GM21786 (cell line): ENCODE measurements around the gene MBTD1.
"Not testable (repeated sequence)": the region's sequence is repeated elsewhere in the genome, so short reads cannot be mapped to it uniquely, and the experiment has no call there.

ENCODE experiments used
- ATAC-seq: cut with Tn5 transposase; IDR thresholded peaks from one replicate; pipeline ENCODE4 v1.9.1; 2021; ENCODE audit not compliant: unreplicated experiment

MBTD1 gene

DNA sequence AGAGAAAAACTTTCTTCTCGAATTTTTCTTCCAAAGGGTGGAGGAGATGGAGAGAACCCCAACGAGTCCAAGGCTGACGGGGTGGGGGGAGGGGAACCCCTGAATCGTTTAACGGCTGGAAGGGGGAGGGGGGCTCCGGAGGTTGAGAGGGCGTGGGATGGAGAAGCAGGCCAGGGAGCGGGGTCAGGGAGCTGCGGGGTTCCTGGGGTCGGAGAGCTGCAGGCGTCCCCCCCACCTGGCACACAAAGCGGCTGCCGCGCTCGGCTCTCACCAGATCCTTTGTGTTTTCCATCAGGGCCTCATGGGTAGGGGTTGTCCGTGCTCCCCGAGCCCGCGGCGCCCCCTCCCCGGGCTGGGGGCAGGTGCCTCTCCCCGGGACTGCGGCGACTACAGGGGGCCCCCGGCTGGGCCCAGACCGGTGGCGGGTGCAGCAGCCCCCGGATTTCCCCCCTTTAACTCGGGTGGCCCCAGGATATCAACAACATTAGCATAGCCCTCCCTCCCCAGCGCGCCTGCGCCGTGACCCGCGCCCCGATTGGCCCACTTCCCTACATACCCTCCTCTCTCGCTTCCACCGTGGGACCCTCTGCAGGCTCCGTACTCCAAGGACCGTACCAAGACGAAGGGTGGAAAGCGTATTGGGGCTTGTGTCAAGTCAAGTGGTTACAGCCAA, at the start of gene MBTD1:
MBTD1 (minus strand) TSS at position 486 of the 673 bp plus-strand sequence. CDS start 34,888 bp downstream, outside the sequence.
- ATAC-seq, result peak; percentile 69

DNA sequence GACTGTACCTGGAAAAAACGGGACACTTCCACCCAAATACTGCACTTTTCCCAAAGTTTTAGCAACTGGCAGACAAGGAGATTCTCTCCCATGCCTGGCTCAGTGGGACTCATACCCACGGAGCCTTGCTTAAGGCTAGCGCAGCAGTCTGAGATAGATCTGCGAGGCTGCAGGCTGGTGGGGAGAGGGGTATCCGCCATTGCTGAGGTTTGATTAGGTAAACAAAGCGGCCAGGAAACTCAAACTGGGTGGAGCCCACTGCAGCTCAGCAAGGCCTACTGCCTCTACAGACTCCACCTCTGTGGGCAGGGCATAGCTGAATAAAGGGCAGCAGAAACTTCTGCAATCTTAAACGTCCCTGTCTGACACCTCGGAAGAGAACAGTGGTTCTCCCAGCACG, 45.3 kb upstream of the MBTD1 start:
- ATAC-seq, result no peak

DNA sequence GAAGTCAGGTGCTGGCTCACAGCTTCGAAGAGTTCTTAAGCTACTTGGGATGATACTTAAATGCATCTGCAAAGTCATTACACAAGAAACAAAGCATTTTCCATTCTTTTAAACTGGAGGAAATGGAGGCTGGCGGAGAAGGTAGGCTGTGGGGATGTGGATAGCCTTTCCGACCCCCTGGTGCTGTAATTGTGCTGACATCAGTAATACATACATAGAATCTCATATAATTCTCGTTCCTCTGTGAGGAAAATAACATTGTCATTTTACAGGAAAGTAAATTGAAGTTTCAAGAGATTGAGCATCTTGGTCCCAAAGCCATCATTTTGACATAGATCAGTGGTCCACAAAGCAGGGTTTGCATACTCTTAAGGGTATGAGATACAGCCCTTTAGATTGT, 40.0 kb upstream of the MBTD1 start:
- no peak for ATAC-seq

DNA sequence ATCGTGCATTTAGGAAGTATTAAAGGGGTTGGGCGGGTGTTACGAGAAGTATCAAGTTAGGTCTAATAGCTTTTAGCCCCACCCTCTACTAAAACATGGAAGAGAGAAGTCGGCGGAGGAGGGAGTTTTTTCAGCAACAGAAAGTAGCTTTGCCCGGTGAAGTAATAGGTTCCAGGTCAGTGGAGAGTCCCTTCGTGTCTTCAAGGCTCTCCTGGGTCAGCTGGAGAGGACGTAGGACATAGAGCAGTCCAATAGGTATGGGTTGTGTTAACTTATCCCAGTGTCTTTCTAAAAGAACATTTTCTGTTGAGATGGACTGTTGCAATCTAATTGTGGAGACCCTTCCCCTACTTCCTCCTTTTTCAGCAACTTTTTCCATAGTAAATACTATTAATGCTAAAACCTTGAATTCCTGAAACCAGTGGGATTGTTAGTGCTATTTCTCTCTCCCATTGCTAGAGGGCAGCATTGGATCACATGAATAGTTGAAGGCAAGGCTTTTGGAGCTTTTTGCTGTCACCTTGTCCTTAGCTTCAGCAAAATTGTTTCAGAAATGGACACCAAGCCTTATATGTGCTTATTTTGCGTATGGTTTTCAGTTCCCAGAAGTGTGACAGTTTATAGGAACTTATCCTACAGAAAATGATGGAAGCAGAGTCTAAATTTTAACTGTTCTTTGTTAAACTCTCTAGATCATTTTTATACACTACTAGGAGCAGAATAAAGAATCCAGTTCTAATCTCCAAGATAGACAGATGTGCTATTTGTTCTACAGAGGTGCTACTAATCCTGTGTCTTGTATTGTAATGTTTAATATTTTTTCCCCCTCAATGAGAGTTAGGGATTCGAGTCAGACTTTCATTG, 38.9 kb upstream of the MBTD1 start:
- ATAC-seq, result no peak

DNA sequence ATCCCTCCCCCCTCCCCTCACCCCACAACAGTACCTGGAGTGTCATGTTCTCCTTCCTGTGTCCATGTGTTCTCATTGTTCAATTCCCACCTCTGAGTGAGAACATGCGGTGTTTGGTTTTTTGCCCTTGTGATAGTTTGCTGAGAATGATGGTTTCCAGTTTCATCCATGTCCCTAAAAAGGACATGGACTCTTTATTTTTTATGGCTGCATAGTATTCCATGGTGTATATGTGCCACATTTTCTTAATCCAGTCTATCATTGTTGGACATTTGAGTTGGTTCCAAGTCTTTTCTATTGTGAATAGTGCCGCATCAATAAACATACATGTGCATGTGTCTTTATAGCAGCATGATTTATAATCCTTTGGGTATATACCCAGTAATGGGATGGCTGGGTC, 34.5 kb upstream of the MBTD1 start:
- ATAC-seq, result not testable (repeated sequence)

DNA sequence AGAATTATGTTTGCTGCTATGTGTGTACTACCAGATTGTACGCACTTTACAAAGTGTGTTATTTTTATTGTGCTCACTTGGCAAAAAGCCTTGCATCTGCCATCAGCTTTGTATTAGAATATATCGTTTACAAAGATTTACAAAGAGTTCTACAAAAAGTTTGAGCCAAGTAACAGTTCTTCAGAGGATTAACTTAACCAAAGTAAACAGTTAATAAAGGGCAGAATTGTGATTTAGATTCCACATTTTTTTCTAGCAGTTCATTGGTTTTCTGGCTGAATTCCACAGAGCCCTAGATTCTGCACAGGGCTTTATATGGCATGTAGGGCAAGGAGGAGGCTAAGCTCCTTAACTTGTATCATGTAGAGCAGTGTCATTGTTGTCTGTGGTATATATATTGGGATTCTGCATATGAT, 29.9 kb upstream of the MBTD1 start:
- no peak for ATAC-seq

DNA sequence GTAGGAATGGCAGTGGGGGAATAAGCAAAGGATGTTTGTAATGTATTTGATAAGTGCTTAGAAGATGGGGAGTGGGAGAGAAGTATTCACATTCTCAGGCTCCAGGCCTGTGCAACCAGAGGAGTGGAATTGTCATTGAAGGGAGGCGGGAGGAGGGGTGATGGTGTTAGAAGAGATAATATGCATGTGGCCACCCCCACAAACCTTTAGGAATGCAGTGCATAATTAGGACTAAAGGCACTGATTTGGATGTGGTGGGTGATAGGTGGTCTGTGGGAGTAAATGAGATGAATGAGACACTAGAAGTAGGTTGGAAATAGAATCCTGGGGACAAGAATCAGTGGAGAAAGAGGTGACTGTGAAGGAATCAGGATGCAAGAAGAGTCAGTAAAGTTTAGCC, 27.6 kb upstream of the MBTD1 start:
- ATAC-seq, result no peak

DNA sequence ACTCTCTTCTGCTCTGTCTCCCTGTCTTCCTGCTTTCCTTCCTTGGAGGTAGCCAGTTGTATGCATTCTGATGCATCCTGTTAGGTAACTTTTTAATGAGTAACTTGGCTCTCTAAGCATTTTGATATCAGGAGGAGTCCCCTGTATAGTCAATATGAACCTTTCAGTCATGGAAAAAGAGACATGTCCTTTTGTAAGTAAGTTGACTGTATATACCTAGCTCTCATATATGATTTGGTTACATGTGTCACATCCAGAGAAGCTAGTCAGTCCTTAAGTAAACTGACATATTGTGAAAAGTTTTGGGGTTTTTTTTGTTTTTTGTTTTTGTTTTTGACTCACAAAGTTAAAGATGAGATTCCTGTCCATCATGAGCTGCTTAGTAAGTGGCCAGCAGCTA, 19.3 kb upstream of the MBTD1 start:
- no peak for ATAC-seq

DNA sequence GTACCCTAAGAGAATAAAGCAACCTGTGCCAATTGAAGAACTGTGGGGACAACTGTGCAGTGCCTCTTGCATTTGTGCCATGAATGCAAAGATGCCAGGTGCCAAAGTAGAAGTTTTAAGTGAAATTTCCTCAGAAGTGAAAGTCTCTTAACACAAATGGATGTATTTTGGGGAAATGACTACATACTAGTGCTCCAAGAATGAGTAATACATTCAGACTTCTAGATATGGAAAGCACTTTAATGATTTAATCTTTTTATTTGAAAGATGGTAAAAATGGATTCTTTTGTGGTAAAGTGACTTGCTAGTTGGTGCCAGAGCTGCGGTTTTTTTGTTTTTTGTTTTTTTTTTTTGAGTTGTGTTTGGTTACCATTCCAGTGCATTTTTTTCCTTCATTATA, 15.5 kb upstream of the MBTD1 start:
- ATAC-seq, result no peak

DNA sequence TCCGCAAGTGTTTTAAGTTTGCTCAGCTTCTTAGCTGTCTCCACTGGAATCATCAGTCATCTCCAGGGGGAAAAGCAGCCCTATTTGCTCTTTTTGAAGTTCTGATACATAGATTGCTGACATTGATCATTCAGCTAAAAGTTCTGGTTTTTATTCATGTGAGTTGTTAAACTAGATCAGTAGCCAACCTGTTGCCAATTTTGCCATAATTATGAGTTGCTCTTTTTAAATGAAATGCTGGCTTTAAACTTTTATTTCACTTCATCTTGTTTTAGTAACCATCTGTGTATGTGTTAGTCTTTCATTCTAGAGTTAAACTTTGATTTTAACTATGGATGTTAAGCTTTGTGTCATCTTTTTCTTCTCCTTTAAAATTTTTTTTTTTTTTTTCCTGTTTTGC, 13.0 kb upstream of the MBTD1 start:
- no peak for ATAC-seq

DNA sequence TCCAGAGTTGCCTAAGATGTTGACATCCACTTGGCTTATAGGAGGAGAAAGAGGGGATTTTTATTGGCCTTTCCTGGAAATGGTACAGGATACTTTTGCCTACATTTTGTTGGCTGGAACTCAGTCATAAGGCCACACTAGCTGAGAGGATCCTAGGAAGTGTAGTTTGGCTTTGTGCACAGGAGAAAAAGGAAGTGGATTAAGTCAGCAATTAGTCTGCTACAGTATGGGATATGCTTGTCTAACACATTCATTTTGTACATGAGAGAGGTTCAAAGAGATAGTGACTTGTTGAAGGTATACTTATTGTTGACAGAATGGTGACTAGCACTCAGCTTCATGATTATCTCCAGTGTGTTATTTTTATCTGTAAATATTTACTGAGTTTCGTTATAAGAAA, 10.8 kb upstream of the MBTD1 start:
- ATAC-seq, result no peak

DNA sequence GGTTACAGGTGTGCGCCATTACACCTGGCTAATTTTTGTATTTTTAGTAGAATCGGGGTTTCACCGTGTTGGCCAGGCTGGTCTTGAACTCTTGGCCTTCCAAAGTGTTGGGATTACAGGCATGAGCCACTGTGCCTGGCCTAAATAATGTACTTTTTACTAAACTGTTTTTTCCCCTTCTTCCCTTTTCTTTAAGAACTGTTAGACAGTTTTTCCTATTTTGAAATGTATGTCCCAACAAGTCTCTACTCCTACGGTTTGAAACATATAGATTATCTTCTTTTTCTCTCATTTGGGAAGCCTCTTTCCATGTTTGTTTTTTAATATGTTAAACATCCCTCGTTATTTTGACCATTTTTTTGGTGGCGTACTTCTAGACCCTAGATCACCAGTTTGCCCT, 10.1 kb upstream of the MBTD1 start:
- ATAC-seq, result no peak

DNA sequence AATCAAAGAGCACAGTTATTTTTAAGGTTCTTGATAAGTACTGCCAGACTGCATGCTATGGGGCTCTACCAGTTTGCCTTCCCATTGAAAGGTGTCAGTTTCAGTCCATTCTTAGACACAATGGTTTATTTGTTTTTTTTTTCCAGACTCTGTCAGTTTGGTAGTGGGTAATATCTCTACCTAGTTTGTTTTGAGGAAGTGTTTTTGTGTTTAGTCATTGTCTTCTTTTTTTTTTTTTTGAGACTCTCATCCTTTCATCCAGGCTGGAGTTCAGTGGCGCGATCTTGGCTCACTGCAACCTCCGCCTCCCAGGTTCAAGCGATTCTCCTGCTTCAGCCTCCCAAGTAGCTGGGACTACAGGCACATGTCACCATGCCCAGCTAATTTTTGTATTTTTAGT, 4.6 kb upstream of the MBTD1 start:
- not testable (repeated sequence) for ATAC-seq

DNA sequence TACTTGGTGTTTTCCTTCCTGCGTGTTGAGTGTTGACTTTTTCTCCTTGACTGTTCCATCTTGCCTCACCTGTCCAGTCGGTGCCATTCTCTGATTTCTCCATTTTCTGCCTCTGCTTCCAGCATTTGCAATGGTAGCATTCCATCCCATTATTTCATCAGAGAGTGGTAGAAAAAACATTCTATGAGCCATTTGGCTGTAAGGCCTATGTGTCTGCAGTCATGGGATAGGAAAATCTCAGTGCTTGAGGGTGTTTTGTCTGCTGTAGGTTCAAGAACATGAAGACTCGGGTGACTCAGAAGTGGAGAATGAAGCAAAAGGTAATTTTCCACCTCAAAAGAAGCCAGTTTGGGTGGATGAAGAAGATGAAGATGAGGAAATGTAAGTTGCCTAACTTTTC, 3.2 kb upstream of the MBTD1 start:
- no peak for ATAC-seq

DNA sequence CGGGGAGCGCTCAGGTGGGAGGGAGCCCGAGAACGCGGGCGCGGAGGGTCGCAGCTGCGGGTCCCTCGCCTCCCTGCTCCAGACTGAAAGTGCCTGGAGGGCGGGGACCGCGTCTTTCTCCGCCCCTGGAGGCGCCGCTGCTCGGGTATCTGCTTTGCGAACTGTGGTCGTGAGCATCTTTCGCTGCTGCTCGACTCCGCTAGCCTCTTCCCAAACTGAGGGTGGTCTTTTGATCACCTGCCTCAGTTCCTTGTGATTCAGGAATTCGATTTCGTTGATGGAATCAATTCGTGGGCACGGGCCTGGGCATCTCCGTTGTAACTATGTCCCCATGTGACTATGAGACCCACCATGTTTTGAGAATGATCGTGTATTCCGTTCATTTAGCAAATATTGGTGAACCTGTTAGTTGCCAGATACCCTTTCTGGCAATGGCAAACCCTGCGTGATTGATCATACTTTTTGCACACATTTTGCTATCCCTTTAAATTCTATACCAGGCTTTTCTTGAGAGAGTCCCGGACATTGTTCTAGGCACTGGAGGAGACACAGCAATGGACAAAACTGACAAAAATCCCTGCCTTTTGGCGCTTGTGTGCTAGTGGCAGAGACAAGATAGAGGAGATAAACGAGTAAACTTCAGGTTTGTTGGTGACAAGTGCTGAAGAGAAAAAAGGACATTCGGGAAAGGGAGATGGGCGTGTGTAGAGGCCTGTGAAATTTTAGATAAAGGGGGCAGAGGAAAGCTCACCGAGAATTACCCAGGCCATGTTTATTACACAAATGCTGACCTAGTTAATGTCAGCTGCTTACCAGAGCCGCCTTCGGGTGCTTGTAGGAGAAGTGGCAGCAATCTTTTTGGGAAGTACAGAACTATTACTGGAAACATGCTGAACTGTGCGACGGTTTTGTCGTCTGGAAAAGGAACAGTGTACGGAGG, 1.4 kb upstream of the MBTD1 start:
- no peak for ATAC-seq

DNA sequence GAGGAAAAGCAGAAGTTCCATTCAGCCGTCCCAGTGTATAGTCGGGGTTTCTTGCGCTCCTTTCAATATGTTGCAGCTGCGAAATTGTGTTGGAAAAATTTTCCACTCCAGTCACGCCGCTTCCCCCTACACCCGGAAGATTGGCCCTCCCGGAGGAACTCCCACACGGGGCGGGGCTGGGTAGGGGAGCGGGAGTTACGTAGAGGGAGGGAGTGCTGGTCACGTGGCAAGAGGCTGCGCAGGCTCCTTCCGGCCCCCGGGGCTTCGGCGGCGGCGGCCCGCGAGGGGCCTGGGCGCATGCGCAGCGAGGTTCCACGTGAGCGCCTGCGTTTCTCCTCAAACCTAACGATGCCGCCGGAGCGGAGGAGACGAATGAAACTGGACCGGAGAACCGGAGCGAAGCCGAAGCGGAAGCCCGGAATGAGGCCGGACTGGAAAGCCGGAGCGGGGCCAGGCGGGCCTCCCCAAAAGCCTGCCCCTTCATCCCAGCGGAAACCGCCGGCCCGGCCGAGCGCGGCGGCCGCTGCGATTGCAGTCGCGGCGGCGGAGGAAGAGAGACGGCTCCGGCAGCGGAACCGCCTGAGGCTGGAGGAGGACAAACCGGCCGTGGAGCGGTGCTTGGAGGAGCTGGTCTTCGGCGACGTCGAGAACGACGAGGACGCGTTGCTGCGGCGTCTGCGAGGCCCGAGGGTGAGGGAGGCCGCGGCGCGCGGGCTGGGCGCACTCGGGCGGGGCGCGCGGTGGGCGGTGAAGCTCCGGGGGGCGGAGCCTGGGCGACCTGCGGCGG, 581 bp upstream of the MBTD1 start, which contains the start of gene UTP18:
UTP18 (plus strand) TSS at position 310 of the 787 bp plus-strand sequence; CDS start at position 349, 39 bp downstream.
- peak; percentile 67 for ATAC-seq

DNA sequence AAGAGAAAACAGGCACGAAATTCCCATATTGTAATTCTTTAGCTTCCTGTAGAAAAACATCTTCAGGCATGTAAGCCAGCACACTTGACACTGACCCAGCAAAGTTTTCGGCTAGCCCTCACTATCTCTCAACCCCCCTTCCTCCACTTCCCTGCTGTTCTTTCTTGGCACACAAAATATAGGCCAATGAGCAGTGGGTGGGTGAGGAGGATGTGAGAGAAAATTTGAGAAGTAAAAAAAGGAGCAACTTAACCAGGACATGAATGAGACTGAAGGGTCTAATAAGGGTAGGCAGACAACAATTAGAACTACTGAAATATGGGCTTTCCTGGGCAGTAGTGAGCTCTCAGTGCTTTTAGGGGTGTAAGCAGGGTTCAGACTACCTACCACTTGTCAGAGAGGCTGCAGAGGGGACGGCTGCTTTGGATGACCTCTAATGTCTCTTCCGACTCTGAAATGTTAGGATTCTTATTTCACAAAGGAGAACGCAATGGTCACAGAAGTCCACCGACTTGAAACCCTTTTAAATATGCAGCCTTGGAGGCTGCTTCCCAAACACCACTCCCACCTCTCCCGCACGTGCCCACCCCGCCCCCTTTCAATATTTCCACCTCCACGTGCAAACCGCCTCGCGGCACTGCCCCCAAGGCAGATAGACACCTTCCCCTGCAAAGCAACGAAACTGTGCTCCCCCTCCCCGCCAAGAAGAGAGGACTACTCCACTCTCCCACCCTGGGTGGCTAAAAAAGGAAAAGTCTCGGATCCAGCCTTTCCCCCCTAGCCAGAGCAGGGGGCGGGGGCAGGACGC, 889 bp downstream of the MBTD1 start:
- ATAC-seq, result no peak

DNA sequence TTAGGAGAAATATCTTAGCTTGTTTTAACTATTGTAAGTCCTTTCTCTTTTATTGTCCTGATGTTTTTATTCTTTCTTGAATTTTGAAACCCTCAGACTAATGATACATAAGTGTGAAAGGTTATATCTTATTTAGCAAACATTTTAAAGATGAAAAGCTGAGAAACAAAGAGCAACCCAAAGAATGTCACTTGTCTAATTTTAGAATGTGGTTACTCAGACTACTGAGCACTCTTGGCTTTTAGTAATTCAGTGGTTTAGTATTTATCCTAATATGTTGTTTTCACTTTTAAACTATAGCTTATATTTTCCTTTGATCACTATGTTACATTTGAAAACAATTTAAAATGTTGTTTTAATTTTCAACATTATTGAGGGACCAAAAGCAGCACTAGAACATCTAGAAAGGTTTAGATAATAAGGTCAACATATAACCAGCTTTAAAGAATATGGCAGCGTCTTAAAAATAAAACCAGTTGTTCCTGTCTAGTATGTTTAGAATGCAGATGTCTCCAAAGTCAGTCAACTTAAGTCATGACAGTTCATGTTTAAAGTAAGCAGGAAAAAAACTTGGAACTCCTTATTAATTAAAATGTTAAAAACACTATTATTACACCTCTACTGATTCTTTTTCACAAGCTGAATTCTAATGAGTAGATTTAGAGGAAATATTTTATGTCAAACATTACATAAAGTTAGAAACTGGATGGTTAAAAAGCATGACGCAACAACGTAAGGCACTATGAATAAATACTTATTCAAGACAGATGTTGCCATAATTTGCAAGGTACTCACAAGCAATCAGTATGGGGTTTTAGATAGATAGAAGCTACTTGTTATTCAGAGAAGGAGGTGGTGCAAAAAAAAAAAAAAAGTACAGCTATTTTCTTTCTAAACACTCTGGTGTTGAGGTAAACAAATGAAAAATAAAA, 2.4 kb downstream of the MBTD1 start:
- ATAC-seq, result no peak
